Tibial artery (tissue), 4 donors: ENCODE data around the gene OAS1.
"Not testable (repeated sequence)": the region's sequence is repeated elsewhere in the genome, so short reads cannot be mapped to it uniquely, and the experiment has no call there.

Experiments
- DNase-seq, 2 donors: peaks; one replicate each; pipeline ENCODE4 v3.0.0-alpha.2; 2019
- H3K27ac ChIP-seq, 2 donors: fragments of 200-600 bp; sonication (generic) in 1 of 2; 1 replicate in 1 of 2; 2 replicates in 1 of 2; pipeline ENCODE4 v1.5.1; 2018 to 2019; ENCODE audit warnings: mild to moderate bottlenecking in 1 of 2
- H3K27me3 ChIP-seq, 2 donors: fragments of 200-600 bp; sonication (generic) in 1 of 2; one replicate each; pipeline versions ENCODE4 v1.5.1 to v1.6.0; 2016 to 2019
- H3K36me3 ChIP-seq, 3 donors: fragments of 200-600 bp; sonication (generic) in 2 of 3; one replicate each; pipeline ENCODE4 v1.5.1; 2016 to 2019; ENCODE audit warnings: mild to moderate bottlenecking in 2 of 3
- H3K4me1 ChIP-seq, 4 donors: fragments of 200-600 bp; sonication (generic) in 2 of 4; 1 replicate in 3 of 4; 2 replicates in 1 of 4; pipeline ENCODE4 v1.5.1; 2016 to 2019
- H3K4me3 ChIP-seq, 2 donors: fragments of 200-600 bp; sonication (generic) in 1 of 2; 1 replicate in 1 of 2; 2 replicates in 1 of 2; pipeline ENCODE4 v1.5.1; 2018 to 2019; ENCODE audit warnings: mild to moderate bottlenecking in 2 of 2
- H3K9me3 ChIP-seq, 3 donors: fragments of 200-600 bp; sonication (generic) in 1 of 3; one replicate each; pipeline ENCODE4 v1.5.1; 2016 to 2019
- intact Hi-C: fragments of 100-400 bp; cut with DNase I; formaldehyde crosslinking; loops from one replicate; pipeline ENCODE4 v1.15.0; 2023; ENCODE audit warnings: low total_unique reads
- TF ChIP-seq, protein P1 (sequence below), 2 experiments: fragments of 200-600 bp in 1 of 2; fragments of 450-650 bp in 1 of 2; IDR thresholded peaks; one replicate each; pipeline ENCODE4 v1.5.1; 2017 to 2019; ENCODE audit warnings: antibody characterized with exemption in 2 of 2, mild to moderate bottlenecking in 1 of 2, moderate library complexity in 1 of 2

OAS1 gene

DNA sequence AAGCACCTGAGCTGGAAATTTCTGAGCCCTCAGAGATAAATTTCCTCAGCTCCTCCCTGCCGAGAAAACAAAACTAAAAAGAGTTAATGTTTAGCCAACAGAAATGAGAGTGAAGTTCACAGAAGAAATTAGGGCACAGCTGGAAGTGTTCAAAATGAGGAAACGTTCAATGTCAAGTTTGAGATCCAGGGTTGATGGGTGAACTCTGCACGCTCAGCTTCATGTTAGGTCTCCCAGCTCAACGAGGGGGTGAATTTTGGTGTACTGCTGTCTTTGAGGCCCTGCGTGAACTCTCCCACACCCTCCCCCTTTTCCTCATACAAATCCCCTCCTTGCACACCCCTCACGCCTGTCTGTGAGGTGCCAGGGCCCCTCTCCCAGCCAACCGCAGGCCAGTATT lies 18.2 kb downstream of the OAS1 start:
- TF ChIP-seq, protein P1, sequence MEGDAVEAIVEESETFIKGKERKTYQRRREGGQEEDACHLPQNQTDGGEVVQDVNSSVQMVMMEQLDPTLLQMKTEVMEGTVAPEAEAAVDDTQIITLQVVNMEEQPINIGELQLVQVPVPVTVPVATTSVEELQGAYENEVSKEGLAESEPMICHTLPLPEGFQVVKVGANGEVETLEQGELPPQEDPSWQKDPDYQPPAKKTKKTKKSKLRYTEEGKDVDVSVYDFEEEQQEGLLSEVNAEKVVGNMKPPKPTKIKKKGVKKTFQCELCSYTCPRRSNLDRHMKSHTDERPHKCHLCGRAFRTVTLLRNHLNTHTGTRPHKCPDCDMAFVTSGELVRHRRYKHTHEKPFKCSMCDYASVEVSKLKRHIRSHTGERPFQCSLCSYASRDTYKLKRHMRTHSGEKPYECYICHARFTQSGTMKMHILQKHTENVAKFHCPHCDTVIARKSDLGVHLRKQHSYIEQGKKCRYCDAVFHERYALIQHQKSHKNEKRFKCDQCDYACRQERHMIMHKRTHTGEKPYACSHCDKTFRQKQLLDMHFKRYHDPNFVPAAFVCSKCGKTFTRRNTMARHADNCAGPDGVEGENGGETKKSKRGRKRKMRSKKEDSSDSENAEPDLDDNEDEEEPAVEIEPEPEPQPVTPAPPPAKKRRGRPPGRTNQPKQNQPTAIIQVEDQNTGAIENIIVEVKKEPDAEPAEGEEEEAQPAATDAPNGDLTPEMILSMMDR (IDR thresholded peaks at IDR 0.05): no peak
- no peaks in the 10 kb centered on the region for H3K9me3 ChIP-seq
- H3K4me3 ChIP-seq: no peak overlapping the region
- no peaks in the 10 kb centered on the region for H3K36me3 ChIP-seq
- H3K27me3 ChIP-seq: no peaks in the 10 kb centered on the region
- no peak overlapping the region for H3K27ac ChIP-seq
- intact Hi-C loops: no loop called here
- no peak for DNase-seq
- no peaks in the 10 kb centered on the region for H3K4me1 ChIP-seq

DNA sequence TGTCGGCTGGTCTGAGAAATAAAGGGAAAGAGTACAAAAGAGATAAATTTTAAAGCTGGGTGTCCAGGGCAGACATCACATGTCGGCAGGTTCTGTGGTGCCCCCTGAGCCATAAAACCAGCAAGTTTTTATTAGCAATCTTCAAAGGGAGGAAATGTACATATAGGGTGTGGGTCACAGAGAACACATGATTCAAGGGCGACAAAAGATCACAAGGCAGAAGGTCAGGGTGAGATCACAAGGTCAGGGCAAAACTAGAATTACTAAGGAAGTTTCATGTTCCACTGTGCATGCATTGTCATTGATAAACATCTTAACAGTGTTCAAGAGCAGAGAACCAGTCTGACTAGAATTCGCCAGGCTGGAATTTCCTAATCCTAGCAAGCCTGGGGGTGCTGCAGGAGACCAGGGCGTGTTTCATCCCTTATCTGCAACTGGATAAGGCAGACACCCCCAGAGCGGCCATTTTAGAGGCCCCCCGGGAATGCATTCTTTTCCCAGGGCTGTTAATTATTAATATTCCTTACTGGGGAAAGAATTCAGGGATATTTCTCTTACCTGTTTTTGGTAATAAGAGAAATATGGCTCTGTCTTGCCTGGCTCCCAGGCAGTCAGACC lies 19.8 kb downstream of the OAS1 start:
- H3K27ac ChIP-seq, H3K9me3 ChIP-seq, H3K36me3 ChIP-seq, DNase-seq, intact Hi-C loops, H3K4me1 ChIP-seq, H3K27me3 ChIP-seq, H3K4me3 ChIP-seq: not testable (repeated sequence)

DNA sequence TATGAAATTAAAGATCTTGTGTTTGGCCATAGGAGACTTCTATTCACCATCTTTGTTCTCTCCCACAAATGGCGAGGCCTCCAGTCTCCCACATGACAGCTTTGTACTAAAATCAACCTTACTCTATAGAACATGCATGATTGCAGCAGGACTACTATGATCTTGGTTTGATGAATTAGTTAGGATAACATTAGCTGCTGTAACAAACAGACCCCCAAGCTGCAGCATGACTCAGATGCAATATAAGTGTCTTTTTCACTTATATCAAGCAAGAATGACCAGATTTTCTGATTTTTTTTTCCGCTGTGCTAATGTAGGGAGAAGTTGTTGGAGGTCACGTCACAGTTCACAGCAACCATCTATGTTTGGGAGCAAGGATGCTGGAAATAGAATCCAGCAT lies 20.7 kb downstream of the OAS1 start:
- Histone ChIP-seq H3K27ac (no peak overlapping the region), H3K27me3 (no peaks in the 10 kb centered on the region)
- TF ChIP-seq, protein P1 (IDR thresholded peaks at IDR 0.05): no peak

DNA sequence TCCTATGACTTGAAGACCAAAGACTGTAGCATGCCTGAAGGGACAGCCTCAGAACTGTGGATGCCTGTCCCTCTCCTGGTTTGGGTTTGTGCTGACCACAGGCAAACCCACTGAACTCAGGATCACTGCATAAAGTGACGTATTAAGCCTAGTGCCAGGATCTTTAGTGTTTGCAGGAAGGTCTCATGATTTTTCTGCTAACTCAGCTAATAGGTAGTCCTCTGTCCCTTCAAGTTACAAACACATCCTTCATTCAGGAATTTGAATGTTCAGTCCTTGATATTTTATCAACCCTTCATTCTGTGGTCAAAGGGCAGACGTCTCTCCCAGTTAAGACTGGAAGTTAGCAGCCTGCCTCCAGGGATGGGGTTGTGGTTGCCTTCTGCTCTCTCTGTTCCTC lies 21.2 kb downstream of the OAS1 start:
- intact Hi-C loops: no loop called here

More for the DNA sequence above, 20.7 kb downstream of the OAS1 start:
- H3K4me1 ChIP-seq: no peaks in the 10 kb centered on the region
- H3K36me3 ChIP-seq: no peaks in the 10 kb centered on the region
- no peak overlapping the region for H3K4me3 ChIP-seq
- H3K9me3 ChIP-seq: no peaks in the 10 kb centered on the region
- intact Hi-C loops: no loop called here
- DNase-seq: no peak

DNA sequence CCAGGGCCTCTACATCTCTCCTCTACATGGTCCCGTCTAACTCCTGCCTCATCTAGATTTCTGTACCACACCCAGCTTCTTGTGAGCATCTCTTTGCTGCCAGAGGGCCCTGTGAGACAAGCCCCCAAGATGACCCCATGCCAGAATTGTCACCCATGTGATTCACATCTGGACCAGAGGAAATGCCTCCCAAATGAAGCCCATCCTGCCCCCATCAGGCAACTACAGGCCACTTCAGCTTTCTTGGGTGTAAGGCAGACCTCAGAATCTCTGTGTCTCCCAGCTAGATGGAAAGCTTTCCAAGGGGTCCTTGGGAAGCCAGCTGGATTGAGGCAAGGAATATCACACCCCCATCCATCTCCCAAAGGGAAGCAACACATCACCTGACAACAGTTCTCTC lies 22.2 kb downstream of the OAS1 start:
- Histone ChIP-seq H3K27ac (no peak overlapping the region), H3K36me3 (no peaks in the 10 kb centered on the region), H3K4me3 (no peak overlapping the region), H3K9me3 (no peaks in the 10 kb centered on the region), H3K4me1 (no peaks in the 10 kb centered on the region), H3K27me3 (no peaks in the 10 kb centered on the region)
- TF ChIP-seq, protein P1 (IDR thresholded peaks at IDR 0.05): no peak
- intact Hi-C loops: no loop called here
- DNase-seq: no peak

More for the DNA sequence above, 21.2 kb downstream of the OAS1 start:
- Histone ChIP-seq H3K27me3 (no peaks in the 10 kb centered on the region), H3K9me3 (no peaks in the 10 kb centered on the region), H3K4me1 (no peaks in the 10 kb centered on the region), H3K4me3 (no peak overlapping the region), H3K27ac (no peak overlapping the region), H3K36me3 (no peaks in the 10 kb centered on the region)
- TF ChIP-seq, protein P1 (IDR thresholded peaks at IDR 0.05): no peak
- no peak for DNase-seq

DNA sequence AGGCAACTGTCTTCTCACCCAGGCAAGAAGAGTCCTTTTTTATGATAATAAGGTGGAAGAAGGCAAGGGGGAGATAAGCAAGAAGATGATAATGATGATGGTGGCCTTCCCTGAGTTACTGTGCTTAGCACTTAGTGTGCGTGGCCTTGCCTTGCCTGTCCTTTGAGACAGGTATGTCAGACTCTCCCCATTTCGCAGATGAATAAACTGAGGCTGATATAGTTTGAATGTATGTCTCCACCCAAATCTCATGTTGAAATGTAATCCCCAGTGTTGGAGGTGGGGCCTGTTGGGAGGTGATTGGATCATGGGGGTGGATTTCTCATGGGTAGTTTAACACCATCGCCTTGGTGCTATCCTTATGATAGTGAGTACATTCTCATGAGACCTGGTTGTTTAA lies 23.0 kb downstream of the OAS1 start:
- Histone ChIP-seq H3K4me3 (no peak overlapping the region), H3K27me3 (no peaks in the 10 kb centered on the region), H3K36me3 (no peaks in the 10 kb centered on the region), H3K27ac (no peak overlapping the region), H3K4me1 (no peaks in the 10 kb centered on the region), H3K9me3 (no peaks in the 10 kb centered on the region)
- intact Hi-C loops: no loop called here
- TF ChIP-seq, protein P1 (IDR thresholded peaks at IDR 0.05): no peak
- DNase-seq: no peak
